HG02759 (cell line): Measurements from ENCODE around the gene SLC39A13.

Experiments used
- ATAC-seq: cut with Tn5 transposase; IDR thresholded peaks from one replicate; pipeline ENCODE4 v1.9.1; 2021; ENCODE audit warnings: mild to moderate bottlenecking, moderate library complexity; ENCODE audit not compliant: unreplicated experiment

SLC39A13 gene

GRCh38 chr11:47449541-47449940, 41.2 kb downstream of the SLC39A13 start:
- ATAC-seq, result no peak

- no peak for ATAC-seq
Observed at GRCh38 chr11:47451436-47451835, 43.0 kb downstream of the SLC39A13 start.

DNA sequence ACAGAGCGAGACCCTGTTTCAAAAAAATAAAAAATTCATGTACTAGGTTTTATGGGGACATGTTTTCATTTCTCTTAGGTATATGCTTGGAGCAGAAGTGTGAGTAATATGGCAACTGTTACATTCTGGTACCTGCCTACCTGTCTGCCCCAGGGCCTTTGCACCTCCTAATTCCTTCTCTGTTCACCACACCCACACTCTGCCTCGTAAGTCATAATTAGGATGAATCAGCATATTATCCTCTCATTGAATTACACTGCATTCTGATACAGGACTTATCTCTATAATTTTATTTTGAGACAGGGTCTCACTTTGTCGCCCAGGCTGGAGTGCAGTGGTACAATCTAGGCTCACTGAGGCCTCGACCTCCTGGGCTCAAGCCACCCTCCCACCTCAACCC, 43.6 kb downstream of the SLC39A13 start:
- ATAC-seq, result no peak

GRCh38 chr11:47453365-47453764, 45.0 kb downstream of the SLC39A13 start:
- no peak for ATAC-seq

GRCh38 chr11:47454258-47454671, 45.9 kb downstream of the SLC39A13 start:
- peak; percentile 78 for ATAC-seq

- no peak for ATAC-seq
Observed at GRCh38 chr11:47460571-47461235, 52.3 kb downstream of the SLC39A13 start.

- no peak for ATAC-seq
Observed at GRCh38 chr11:47461876-47462275, 53.5 kb downstream of the SLC39A13 start.

GRCh38 chr11:47464483-47464882, 56.1 kb downstream of the SLC39A13 start:
- no peak for ATAC-seq
